ENCODE measurements around the gene NFKB1.
"Not testable (repeated sequence)": the region's sequence is repeated elsewhere in the genome, so short reads cannot be mapped to it uniquely, and the experiment has no call there.

NFKB1 gene

GRCh38 chr4:102567427-102567826 is 66.3 kb downstream of the NFKB1 start:
- no peak for DNase-seq (ENCODE audit: low read depth)

DNA sequence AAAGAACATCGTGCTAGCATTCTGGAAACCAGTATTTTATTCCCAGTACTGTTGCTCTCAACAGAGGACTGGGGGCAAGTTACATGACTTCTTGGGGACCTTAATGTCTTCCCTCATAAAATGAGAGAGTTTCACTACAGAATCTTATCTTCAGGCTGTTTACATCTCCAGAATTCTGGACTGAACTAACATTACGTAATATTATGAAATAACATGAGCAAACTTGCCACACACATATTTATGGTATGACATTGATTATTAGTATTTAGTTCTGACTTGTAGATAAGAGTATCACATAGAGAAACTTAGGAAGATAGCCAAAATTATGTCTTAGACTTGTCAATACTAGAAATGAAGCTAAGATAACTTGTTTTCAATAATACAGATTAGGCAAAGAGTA is 68.0 kb downstream of the NFKB1 start:
- DNase-seq (ENCODE audit: low read depth), result no peak

DNA sequence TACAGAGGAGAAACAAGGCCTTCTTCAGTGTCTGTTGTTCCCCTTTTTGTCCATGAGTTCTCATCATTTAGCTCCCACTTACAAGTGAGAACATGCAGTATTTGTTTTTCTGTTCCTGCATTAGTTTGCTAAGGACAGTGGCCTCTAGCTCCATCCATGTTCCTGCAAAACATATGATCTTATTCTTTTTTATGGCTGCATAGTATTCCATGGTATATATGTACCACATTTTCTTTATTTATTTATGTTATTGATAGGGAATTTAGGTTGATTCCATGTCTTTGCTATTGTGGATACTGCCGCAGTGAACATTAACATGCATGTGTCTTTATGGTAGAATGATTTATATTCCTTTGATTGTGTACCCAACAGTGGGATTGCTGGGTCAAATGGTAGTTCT is 69.1 kb downstream of the NFKB1 start:
- DNase-seq (ENCODE audit: low read depth), result not testable (repeated sequence)

GRCh38 chr4:102572452-102572851 is 71.3 kb downstream of the NFKB1 start:
- DNase-seq (ENCODE audit: low read depth), result no peak

DNA sequence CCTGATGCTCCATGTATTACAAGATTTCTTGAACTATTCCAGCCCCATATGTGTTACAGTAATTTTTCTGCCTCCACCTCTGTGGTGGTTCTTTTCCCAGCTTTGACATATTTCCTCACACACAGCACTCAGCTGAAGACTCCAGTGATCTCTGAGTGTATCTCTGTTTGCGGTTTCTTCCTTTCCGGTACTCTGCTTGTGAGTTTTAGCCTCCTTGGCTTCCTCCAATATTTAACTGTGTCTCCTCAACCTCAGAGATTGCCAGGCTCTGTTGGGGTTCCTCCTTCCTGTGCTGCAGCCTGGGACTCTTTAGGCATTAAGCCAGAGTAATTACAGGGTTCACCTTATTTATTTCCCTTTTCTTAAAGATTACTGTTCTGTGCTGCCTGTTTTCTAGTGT is 73.2 kb downstream of the NFKB1 start:
- DNase-seq (ENCODE audit: low read depth), result no peak

DNA sequence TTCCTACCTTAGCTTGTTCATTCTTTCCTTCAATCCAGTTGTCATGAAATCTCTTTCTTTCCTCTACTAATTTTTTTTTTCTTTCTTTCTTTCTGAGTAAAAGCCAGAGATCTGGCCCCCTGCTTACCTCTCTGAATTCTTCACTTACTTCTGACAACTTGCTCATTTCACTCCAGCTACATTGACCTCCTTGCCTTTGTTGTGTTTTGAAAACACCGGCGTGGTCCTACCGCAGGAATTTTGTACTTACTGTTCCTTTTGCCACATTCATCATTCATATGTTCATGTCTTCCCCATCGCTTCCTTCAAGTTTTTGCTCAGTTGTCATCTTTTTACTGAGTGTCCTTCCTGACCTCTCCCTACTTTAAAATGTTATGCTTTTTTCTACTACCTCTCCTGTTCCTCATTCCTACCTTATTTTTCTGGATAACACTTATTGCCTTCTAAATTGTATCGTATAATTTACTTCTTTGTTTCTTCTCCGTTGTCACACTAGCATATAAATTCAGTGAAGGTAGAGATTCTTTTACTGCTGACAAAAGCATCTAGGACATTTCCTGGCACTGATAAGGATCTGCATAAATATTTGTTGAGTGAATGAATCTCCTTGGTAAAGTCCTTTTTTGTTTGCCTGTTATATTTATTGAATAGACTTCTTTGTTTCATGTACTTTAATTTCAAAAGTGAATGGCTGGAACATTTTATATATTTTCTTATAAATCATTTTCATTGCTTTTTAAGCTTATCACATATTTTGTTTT is 74.4 kb downstream of the NFKB1 start:
- no peak for DNase-seq (ENCODE audit: low read depth)

- no peak for DNase-seq (ENCODE audit: low read depth)
Measured at GRCh38 chr4:102578270-102578669, 77.1 kb downstream of the NFKB1 start.

GRCh38 chr4:102578819-102579218 is 77.7 kb downstream of the NFKB1 start:
- no peak for DNase-seq (ENCODE audit: low read depth)

GRCh38 chr4:102579794-102580462 is 78.8 kb downstream of the NFKB1 start:
- no peak for DNase-seq (ENCODE audit: low read depth)

- no peak for DNase-seq (ENCODE audit: low read depth)
Measured at GRCh38 chr4:102580463-102580842, 79.3 kb downstream of the NFKB1 start.

- no peak for DNase-seq (ENCODE audit: low read depth)
Measured at GRCh38 chr4:102584091-102584490, 82.9 kb downstream of the NFKB1 start.

GRCh38 chr4:102585329-102585728 is 84.2 kb downstream of the NFKB1 start:
- no peak for DNase-seq (ENCODE audit: low read depth)

DNA sequence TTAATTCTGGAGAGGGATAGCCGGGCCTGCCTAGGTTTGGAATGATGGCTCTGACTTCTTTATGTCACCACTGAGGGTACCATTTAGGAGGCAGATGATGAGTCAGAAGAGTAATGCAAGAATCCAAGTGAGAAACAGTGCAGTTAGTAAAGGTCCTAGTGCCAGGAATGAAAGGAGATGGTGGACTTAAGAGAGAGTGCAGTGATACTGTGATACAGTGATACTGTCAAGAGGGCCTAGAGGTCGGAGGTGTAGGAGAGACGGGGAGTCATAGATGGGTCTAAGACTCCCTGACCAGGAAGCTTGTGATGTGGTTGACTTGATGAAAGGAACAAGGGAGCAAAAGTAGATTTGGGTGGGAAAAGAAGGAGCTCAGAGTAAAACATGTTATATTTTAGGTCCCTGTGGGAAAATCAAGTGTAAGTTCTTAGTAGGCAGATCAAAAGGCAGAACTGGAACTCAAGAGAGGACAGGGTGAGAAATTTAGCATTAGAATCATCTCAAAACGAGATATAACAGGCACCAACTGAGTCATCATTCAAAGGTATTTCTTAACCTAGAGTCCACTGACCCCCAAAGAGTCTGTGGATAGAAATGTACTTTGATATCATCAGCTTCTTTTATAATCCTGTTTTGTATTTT is 85.0 kb downstream of the NFKB1 start:
- DNase-seq (ENCODE audit: low read depth), result no peak

DNA sequence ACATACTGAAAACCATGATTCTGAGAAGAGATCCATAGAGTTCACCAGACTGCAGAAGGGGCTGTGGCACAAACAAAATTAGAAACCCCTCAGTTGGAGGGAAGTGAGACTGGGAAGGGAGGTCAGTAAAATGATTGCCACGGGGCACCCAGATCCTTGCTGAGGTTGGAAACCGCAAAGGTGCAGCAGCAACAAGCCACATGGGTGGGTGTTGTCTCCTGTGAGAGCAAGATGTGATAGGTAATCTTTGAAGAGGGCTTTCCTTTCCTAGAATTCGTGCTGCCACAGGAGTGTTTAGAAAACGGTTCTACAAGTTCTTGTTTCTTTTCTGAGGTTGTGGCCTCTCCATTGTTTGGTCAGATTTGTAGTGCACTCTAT is 85.5 kb downstream of the NFKB1 start:
- no peak for DNase-seq (ENCODE audit: low read depth)

GRCh38 chr4:102589743-102590142 is 88.6 kb downstream of the NFKB1 start:
- no peak for DNase-seq (ENCODE audit: low read depth)

GRCh38 chr4:102592256-102592655 is 91.1 kb downstream of the NFKB1 start:
- DNase-seq (ENCODE audit: low read depth), result no peak

DNA sequence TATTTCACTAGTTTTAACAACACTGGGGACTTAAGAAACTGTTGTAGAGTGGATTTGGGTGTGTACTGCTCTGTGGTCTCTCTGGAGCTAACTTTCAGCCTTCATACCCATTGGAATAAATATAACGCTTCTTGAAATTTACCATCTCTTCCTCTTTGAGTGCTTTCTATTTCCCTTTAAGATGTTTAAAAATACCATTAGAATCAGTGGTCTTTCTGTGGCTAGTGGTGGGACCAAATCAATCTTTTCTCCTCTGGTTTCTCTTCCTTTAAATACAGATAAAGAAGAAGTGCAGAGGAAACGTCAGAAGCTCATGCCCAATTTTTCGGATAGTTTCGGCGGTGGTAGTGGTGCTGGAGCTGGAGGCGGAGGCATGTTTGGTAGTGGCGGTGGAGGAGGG is 92.0 kb downstream of the NFKB1 start:
- no peak for DNase-seq (ENCODE audit: low read depth)

- no peak for DNase-seq (ENCODE audit: low read depth)
Measured at GRCh38 chr4:102594000-102594399, 92.8 kb downstream of the NFKB1 start.

DNA sequence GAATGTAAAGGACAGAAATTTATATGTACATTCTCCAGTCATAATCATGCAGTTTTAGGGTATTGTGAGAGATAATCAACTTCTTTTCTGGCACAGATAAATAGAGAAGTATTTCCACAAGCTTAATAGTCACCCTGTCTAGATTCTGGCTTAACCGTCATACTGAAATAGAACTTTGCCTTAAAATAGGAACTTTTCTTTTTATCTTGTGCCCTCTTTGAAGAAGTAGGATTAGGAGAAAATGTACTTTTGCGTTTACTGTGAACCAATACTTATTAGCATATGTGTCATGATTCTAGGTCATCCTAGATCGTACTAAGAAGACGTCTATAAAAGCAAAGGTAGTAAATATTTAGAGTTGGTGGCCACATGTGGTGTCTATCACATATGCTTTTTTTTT is 95.4 kb downstream of the NFKB1 start:
- no peak for DNase-seq (ENCODE audit: low read depth)

DNA sequence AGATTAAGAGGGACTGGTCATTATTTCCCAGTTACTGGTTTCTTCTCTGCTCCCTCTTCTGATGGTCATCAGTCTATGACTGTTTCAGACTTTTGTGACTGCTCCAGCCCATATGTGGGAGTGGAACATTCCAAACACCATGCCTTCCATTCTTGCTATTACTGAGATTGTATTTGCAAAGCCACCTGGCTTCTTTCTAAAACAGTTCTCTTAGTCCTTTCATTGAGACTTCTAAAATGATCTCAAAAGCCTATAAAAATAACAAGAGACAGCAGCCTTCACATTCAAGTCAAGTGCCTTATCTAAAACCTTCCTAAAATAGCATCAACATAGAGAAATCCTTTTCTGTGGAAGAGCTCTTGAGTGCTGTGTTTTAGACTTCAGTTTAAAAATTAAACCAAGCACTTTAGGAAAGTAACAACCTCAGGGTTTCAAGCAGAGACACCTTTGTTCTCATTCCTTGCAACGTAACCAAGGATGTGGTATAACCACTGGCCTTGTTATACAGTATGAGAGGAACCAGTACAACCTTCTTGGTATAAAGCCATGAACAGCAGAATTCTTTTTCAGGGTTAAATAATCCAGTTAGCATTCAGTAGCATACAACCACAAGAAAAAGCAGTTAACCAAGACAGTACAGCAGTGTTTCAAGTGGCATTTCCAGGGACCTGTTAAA is 97.1 kb downstream of the NFKB1 start:
- DNase-seq (ENCODE audit: low read depth), result no peak

DNA sequence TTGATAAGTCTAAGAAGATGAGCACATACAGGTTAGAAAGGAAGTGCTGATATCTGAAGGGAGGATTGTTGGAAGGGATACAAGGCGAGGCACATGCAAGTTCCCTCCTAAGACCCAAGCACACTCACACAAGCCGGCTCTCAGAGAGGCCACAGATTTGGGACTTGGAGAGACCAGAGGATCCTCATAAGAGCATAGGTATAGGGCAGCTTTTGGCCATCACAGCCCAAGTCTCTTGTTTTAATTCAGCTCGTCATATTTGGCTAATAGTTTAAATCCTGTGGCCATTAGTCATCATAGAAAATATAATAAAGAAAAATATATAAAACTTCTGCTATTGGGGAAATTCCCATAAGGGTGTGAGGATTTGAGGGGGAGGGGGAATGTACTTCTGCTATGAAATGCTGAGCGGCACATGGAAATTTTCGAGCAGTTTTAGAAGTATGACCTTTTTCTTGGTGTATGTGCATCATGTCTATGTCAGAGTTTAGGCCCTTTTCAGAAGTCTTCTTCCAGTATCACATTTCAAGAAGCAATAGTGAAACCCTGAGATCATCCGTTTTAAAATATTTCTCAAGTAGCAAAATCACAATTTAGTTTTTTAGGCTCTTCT is 97.7 kb downstream of the NFKB1 start:
- no peak for DNase-seq (ENCODE audit: low read depth)

- DNase-seq (ENCODE audit: low read depth), result no peak
Measured at GRCh38 chr4:102599455-102599854, 98.3 kb downstream of the NFKB1 start.

Data from activated T-cell treated with anti-CD3 and anti-CD28 coated beads for 48 hours (primary cell).